HG03135 (cell line): ENCODE results near the gene FSIP1.

Experiments
- ATAC-seq: cut with Tn5 transposase; IDR thresholded peaks from one replicate; pipeline ENCODE4 v1.9.1; 2021; ENCODE audit warnings: mild to moderate bottlenecking, moderate library complexity; ENCODE audit not compliant: unreplicated experiment

The FSIP1 gene

DNA sequence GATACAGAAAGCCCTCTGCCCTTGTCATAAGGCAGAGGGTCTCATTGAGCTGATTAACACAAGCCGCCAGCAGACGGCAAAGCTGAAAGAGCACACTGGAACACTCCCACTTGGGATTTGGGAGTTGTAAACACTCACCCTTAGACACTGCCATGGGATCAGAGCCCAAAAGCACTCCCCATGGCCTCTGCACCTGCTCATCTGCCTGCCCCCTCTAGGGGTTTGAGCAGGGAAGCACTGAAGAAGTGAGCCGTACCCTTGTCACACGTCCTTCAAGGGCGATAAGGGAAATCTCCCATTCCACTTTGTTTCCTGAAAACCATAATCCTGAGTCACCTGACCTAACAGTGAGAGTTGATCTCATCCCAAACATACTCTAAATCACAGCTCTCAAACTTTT lies 14.7 kb downstream of the FSIP1 start:
- no peak for ATAC-seq

DNA sequence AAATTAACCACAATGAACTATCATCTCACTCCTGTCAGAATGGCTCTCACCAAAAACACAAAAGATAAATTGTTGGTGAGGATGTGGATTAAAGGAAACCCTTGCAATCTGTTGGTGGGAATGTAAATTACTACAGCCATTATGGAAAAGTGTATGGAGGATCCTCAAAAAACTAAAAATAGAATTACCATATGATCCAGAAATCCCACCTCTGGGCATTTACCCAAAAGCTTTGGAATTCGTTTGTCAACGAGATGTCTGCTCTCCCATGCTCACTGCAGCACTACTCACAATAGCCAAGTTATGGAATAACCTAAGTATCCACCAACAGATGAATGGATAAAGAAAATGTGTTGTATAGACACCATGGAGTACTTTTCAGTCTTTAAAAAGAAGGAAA lies 21.6 kb downstream of the FSIP1 start:
- no peak for ATAC-seq

DNA sequence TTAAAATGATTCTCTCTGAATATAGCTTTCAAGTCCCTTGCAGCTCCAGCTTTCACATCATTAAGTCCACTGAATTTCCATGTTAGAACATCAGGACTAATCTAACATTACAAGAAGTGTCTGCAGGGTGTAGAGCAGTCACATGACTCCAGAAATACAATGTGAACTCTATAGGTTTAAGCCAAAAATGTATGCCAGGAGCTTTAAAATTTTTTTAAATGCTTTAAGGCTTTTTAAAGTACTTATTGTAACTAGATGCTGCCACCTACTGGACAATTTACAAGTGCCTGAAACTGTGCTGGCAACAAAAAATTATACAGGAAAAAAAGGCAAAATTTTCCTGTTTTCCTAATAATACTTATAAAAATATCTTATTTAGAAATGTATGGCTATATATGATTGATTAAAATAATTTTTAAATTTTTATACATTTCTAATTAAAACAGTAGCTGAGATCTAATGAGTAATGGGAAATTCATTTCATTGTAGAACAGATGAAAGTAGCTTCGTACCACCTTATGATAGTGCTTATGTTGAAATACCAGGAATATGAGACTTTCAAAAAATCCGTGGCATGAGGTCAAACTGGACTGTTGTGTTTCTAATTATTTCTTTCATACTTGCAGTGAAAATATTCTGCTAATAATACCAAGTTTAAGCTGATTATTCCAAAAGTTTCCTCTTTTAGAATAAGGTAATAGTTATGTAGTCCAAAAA lies 25.7 kb downstream of the FSIP1 start:
- no peak for ATAC-seq

DNA sequence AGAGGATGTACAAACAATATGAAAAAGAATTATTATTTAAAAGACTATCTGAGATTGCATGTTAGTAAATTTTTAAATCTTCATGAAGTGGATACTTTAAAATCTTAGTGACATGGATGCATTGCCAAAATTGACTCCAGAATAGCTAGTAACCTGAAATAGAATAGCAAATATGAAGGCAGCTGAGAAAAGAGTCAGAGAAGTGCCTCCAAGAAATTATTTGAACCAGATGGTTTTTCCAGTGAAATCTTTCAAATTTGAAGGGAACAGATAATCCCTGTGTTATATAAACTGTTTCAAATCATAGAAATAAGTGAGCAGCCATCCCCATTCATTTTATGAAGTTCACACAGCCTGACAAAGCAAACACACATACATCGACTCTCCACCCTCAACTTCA lies 29.6 kb downstream of the FSIP1 start:
- ATAC-seq, result no peak

DNA sequence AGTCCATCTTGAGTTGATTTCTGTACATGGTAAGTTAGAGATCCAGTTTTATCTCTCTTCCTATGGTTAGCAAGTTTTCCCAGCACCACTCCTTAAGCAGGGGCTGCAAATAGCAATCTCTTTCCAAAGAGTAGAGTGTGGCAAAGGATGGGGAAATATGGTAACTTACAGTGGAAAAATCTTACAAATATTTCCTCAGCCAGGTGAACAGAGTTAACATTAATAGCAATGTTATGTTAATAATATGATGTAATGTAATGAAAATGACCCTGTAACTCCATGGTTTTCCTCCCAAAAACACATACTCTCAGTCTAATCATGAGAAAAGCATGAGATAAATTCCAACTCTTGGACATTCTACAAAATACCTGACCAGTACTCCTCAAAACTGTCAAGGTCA lies 30.4 kb downstream of the FSIP1 start:
- ATAC-seq, result no peak

DNA sequence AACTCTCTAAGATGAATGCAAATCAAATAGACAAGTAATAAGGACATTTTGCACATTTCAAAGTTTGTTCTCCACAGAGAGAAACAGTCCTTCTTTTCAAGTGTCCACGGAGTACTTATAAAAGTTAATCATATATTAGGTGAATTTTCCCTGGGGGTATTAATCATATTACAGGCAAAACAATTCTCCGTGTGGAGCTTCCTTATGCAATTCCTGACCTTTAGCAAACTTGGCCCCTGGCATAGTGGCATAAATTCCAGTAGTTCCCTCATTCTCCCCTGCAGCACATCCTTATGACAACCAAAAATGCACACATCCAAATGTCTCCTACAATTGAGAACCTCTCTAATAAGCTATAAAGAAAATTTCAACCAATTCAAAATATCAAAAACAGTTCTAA lies 34.4 kb downstream of the FSIP1 start:
- no peak for ATAC-seq

DNA sequence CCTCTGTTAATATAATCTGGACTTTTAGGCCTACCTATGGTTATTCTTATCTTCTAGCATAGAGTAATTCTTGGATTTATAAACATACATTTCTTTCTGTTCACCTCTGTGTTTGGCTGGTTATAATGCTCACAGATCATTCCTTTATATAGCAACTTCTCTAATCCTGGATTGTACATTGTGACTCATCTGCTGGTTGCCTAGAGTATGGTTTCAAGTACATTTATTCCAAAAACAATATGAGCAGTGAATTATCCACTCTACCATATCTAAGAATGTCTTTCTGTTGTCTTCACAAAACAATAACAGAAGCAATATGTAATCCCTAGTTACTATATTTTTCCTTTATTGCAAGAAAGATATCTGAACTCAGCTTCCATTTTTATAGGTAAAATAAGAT lies 35.3 kb downstream of the FSIP1 start:
- no peak for ATAC-seq

DNA sequence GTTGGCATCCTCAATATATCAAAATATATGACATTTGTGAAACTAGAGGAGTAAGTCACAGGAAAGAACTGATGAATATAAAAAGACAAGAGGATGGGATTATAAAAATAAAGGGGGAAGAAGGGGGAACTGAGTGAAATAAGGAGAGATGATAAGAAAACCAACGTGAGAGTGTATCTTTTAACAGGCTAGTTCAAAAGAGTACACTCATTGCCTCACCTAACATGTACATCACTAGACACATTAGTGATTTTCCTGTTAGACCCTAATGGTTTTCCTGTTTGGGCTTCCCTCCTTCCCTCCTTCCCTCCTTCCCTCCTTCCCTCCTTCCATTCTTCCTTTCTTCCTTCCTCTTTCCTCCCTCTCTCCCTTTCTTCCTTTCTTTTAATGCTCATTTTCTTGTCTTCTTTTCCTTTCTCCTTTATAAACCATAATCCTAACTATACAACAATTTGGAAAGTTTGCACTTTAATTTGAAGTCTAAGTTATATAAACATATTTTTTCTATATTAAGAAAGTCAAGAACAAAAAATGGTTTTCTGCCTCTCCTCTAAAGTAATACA lies 35.8 kb downstream of the FSIP1 start:
- ATAC-seq, result no peak

DNA sequence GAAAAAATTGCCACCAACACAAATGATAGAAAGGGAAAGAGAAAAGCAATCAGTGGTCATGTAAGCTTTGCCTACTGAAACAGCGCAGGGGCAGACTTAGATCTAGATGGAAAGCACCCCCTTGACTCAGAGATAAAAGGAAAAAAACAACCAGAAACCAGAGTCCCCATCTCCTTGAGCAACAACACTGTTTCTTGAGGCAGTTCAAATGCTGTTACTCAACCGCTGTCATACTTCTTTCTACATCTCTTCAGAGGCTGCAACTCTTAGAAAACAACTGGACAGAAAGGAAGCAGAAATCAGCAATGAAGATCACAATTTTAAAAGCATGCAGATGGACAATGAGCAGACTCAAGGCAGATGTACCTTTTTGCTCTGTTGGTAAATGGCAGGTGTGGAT lies 36.5 kb downstream of the FSIP1 start:
- ATAC-seq, result no peak

DNA sequence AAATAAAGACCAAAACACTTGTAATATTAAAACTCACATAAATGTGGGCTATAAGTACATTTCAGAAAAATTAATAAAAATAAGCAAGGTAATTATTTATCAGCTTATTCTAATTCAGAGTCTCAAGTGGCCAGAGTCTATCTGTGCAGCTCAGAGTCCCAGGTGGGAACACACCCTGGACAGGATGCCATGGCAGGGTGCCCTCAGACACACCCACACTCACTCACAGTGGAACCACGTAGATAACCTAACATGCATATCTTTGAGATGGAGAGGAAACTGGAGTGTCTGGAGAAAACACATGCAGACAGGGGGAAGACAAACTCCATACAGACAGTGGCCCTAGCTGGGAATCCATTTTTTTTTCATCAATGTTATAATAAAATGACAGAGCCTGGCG lies 37.2 kb downstream of the FSIP1 start:
- no peak for ATAC-seq

DNA sequence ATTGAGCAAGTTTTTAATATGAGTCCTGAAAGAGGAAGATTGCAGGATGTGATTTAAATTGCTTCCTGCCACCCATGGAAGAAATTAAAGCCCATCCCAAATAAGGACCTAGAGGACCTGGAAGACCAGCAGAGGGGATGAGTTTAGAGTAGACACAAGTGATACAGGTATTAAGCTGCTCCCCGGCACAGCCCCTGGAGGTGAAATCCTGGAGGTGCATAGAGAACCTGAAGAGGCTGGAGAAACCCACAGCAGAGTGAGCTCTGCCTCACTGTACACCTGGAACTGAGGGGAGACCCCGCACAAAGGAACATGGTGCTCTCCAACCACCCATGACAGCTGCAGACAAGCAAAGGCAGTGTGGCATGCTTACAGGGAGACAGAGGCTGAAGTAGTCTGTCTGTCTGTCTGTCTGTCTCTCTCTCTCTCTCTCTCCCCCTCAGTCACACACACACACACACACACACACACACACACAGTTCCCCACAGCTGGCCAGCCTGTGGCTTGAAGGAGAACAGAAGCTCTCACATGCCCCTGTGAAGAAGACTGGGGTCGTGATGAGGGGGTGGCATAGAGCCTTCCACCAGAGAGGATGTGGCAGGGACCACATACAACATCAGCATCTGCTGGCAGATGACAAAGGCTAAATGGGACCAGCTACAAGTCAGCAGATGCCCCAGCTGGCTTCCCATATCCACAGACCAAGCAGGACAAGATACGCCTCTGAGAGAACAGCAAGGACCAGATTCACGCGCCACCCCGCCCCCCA lies 38.1 kb downstream of the FSIP1 start:
- ATAC-seq, result no peak

DNA sequence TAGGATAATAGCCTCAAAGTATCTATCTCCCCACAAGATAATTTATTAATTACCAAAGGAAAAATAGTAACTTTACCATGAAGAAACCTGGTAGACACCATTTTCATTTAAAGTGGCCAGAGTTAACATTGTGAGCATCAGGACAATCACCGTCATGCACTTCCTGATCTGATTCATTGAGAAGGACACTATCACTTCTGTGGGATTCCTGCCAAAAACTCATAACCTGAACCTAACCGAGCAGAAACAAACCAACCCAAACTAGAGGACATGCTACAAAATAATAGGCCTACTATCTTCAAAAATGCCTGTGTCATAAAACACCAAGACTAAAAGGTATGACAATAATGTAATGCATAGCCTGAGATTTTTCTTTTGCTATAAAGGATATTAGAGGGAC lies 39.0 kb downstream of the FSIP1 start:
- ATAC-seq, result no peak

DNA sequence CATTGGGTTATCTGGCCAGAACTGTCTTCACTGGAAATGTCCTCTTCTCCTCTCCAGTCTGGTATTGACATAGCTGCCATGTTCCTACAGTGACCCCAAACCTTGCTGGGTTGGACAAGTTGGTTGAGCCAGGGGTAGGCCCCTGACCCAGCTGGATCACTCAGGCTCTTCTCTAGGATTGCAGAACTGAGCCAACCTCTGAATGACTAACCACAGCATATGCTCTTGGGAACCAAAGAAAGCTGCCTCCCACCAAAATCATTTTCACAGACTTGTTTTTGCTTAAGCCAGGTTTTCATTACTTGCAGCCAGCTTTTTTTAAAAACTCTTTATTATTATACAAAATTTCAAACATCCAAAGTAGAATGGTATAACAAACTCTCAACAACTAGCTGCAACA lies 41.4 kb downstream of the FSIP1 start:
- ATAC-seq, result no peak

DNA sequence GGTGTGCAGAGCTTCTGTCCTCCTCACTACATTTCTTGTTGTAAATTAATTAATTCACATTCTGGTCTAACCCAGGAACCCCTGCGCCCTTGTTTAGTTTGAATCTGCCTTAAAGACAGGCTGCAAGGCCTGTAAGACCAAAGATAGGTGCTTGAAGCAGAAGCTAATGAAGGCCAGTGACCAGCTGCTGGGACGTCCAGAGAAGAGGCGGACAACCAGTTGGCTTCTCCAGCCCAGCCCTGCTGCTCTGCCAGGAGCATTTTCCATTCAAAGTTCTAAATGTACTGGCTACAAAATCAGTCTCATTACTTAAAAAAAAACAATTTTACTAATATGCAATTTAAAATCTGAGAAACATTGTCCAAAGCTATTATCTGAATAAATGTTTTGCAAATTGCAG lies 43.6 kb downstream of the FSIP1 start:
- ATAC-seq, result no peak

DNA sequence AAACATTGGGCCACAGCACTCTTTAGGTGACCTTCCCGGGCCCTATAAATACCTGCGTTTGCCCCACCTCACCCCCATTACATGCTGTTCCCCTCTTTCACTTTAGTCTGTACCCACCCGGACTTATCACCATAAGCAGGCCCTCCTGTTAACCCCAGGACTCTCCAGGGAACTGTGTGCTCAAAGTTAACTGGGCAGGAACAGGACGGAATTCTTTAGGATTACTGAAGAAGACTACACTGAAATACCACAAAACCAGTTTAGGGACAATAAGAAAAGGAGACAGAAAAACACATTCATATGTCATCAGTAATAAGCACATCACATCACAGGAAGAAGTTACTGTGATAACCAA lies 45.5 kb downstream of the FSIP1 start:
- no peak for ATAC-seq

DNA sequence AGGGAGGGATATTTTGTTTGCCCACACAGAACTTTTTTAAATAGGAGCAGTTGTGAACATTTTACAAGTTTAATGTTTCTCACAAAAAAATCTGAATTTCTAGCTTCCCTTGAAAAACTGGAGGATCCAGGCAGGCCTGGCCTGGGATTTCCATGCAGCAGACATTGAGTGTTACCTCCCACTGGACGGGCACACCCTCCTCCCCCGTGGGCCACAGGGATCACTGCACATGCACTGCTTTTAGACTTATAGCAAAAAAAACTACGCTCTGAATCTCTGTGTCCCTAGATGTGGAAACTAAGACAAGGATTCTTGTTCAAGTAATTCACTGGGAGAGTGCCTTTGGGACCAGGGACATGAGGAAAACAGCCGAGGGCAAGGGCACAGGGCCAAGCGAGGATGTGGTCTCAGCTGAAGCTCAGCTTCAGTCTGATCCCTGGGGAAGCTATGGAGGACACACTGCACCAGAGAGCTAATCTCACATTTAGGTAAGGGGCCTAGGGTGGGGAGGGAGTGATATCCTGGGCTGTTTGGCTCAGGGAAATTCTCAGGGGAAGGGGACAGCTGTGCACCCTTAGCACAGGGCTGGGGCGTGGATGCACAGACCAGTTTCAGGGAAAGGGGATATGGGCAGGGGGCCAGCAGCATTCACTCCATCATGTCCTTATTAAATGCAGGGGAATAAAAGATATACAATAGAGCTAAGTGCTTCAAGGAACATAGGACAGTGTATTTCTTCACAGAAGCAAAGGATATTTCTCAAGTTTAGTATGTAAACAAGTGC lies 46.0 kb downstream of the FSIP1 start:
- ATAC-seq, result no peak

DNA sequence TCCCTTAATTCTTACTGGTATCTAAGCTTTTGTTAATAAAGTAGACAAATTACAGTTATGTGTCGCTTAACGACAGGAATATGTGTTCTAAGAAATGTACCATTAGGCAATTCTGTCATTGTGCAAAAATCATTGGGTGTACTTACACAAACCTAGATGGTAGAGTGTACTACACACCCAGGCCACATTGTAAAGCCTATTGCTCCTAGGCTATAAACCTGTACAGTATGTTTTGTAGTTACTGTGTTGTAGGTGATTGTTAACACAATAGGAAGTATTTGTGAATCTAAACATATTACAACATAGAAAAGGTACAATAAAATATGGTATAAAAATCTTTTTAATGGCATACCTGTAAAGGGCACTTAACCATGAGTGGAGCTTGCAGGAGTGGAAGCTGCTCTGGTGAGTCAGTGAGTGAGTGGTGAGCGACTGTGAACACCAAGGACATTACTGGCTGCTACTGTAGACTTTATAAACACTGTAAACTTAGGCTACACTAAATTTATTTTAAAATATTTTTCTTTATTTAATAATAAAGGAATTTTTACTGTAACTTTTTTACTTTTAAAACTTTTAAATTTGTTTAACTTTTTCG lies 47.4 kb downstream of the FSIP1 start:
- ATAC-seq, result no peak

DNA sequence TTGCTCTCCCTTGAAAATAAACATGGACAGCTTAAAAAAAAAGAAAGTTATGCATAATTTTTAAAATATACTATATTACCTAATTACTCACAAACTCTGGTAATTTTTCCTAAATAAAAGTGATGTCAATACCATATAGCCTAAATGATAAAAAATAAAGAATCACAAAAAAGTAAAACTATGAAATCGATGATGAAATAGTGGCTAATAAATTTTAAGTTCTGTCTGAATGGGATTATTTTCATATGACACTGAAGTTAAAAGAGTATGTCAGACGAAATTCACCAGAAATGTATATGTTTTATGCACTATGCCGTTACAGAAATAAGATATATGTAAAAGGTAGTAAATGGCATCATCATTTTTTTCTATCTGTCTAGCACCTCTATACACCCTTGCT lies 51.4 kb downstream of the FSIP1 start:
- no peak for ATAC-seq

DNA sequence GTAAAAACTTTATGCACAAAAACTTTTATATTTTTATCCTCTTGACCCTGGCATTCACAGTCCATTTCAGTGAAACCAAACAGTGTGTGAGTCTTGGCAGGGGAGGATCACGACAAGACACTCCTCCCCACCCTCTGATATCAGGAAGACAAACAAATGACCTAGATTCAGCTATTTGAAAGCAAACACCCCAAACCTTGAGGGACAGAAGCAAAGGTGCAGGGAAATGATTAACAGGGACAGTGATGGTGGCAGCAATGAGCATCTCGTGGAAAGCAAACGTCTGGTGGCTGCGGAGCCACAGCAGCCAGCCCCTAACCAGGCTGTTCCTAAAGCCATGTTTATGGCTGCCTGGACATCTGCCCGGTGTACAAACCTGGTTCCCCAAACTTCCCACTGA lies 52.1 kb downstream of the FSIP1 start:
- ATAC-seq, result no peak

DNA sequence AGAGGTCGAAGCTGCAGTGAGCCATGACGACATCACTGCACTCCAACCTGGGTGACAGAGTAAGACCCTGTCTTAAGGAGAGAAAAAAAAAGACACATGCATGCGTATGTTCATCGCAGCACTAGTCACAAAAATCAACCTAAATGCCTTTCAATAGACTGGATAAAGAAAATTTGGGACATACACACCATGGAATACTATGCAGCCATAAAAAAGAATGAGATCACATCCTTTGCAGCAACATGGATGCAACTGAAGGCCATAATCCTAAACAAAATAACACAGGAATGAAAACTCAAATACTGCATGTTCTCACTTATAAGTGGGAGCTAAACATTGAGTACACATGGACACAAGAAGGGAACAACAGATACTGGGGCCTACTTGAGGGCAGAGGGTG lies 53.1 kb downstream of the FSIP1 start:
- no peak for ATAC-seq

DNA sequence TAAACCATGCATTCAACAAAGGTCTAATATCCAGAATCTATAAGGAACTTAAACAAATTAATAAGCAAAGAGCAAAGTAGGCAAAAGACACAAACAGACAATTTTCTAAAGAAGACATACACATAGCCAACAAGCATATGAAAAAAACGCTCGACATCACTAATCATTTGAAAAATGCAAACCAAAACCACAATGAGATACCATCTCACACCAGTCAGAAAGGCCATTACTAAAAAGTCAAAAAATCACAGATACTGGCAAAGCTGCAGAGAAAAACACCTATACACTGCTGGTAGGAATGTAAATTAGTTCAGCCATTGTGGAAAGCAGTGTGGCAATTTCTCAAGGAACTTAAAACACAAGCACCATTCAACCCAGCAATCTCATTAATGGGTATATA lies 53.8 kb downstream of the FSIP1 start:
- no peak for ATAC-seq
